GM12892 (cell line): ENCODE results near the gene PRKN.

ENCODE experiments used
- DNase-seq: peaks from one replicate; pipeline ENCODE4 v3.0.0; 2011; ENCODE audit not compliant: insufficient read length
- FAIRE-seq: peaks from 2 replicates; lab custom pipeline; 2011; peaks lifted over from hg19 to GRCh38; lab: Jason Lieb, UNC
- POLR2A ChIP-seq: IDR thresholded peaks from 2 replicates; pipeline ENCODE4 v1.6.1; 2011; ENCODE audit warnings: low read depth, low read length, control low read depth
- POLR2AphosphoS5 ChIP-seq: IDR thresholded peaks from 2 replicates; pipeline ENCODE4 v1.6.1; 2011; ENCODE audit warnings: low read depth, low read length, control low read depth
- TAF1 ChIP-seq: IDR thresholded peaks from 2 replicates; pipeline ENCODE4 v1.6.1; 2011; ENCODE audit warnings: low read depth, mild to moderate bottlenecking, control low read depth, low read length, borderline replicate concordance

PRKN gene

DNA sequence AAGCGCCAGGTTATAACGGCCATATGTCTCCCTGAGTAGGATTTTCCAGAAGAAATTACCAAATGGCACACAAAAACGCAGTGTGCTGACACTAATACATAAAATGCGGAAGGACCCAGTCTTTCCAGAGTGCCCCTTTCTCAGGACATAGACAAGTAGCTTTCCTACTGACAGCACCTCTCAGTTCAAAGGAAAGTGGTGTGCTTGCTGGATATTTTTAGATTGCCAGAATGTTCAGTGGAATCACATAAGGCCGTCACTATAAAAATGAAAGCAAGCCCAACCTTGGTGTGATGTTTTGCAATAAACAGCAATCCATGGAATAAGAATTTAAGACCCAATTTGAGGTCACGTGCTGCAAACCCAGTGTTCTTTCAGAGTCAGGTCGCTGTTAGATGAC, 1318.2 kb downstream of the PRKN start:
- TF ChIP-seq POLR2AphosphoS5 = no peak
- TF ChIP-seq TAF1 = no peak
- TF ChIP-seq POLR2A = no peak
- FAIRE-seq = no peak
- no peak for DNase-seq

DNA sequence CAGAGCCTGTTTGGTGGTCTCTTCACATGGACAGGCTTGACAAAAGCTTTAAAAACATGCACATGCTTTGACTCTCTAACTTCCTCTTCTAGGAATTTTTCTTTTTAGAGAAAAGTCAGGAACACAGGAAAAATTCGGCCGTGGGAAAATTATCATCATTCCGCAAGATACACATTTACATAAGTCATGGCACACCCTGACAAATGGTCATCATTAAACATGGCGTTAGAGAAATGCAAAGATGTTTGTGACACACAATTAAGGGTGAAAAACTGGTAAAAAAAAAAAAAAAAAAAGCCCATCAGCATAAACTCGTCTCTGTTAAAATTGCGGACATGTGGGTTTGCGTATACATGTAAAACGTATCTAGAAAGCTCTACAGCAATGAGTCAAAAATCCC, 1319.5 kb downstream of the PRKN start:
- TF ChIP-seq TAF1 (no peak), POLR2A (no peak), POLR2AphosphoS5 (no peak)
- FAIRE-seq (no peak), DNase-seq (no peak)

DNA sequence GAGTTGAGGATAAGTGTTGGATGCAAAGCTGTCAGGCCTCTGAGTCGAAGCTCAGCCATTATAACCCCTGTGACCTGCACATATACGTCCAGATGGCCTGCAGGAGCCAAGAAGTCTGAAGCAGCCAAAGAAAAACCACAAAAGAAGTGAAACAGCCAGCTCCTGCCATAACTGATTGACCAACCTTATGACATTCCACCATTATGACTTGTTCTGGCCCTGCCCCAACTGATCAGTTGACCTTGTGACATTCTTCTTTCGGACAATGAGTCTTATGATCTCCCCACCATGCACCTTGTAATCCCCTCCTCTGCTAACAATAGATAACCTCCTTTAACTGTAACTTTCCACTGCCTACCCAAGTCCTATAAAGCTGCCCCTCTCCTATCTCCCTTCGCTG, 1320.0 kb downstream of the PRKN start:
- FAIRE-seq = no peak
- TF ChIP-seq TAF1 = no peak
- no peak for TF ChIP-seq POLR2AphosphoS5
- no peak for TF ChIP-seq POLR2A
- DNase-seq = no peak

GRCh38 chr6:161407115-161407514, 1320.5 kb downstream of the PRKN start:
- TF ChIP-seq TAF1 = no peak
- no peak for FAIRE-seq
- DNase-seq = no peak

DNA sequence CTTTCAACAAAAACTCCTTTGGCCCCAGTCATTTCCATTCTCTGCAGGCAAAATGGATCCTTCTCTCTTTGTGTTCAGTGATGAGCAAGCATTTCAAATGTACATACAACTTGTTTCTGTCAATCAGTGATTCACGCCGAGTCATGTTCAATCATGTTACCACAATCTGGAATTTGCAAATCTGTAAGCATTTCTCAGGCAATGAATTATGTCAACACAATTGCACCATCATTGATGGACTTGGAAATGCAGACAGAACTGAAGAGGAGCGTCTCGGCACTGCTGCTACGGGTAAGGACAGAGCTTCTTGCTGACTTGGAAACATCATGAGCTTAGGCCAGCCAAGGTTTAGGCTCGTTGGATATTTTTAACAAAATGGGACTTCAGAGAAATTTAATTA, 1320.9 kb downstream of the PRKN start:
- DNase-seq = no peak
- peak; percentile 73 for FAIRE-seq
- no peak for TF ChIP-seq TAF1
- TF ChIP-seq POLR2A = no peak
- TF ChIP-seq POLR2AphosphoS5 = no peak

DNA sequence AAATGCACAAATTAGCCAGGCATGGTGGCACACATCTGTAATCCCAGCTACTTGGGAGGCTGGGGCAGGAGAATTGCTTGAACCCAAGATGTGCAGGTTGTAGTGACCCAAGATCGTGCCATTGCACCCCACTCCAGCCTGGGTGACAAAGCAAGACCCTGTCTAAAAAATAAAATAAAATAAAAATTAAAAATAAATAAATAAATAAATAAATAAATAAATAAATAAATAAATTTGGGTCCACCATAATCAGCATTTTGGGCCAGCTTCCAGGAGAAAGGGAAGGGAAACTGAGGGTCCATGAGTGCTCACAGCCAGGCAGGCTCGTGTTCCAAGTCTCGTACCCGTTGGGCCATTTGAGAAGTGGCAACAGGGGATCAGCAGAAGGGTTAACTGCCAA, 1322.1 kb downstream of the PRKN start:
- FAIRE-seq (no peak), DNase-seq (no peak)
- TF ChIP-seq POLR2AphosphoS5 (no peak), TAF1 (no peak), POLR2A (no peak)

- no peak for FAIRE-seq
These were observed 1323.8 kb downstream of the PRKN start for GRCh38 chr6:161403717-161404116.

DNA sequence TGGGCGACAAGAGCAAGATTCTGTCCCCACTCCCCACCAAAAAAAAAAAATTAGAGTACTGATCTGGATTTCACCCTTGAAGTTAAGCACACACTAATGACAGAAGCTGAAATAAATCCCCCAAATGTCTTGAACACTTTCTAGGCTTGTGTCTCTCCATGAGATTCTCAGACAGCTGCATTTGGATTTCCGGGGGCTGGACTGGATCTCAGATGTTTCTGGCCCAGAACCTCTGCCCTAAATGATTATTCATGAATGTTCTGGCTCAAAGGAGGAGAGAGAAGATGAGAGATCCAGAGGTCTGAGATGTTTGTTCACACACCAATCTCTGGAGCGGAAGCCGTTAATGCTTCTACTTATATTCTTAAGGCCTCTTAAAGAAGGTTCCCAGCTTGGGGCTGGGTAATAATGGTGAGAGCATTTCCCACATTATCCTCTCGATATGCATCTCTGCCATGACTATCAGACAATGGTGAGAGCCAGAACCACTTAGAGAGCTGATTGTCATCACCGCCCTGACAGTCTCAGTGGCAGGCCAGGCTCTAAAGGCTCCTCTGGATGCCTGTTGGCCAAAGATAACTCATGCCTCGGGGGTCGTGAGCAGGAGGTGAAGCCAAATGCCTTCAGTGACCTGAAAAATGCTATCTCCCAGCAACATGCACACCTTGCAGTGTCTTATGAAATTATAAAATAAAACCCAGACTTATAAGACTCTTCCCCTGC, 1325.8 kb downstream of the PRKN start:
- FAIRE-seq = no peak
- TF ChIP-seq TAF1 = no peak
- no peak for TF ChIP-seq POLR2AphosphoS5
- TF ChIP-seq POLR2A = no peak
- no peak for DNase-seq

More at GRCh38 chr6:161403717-161404116, 1323.8 kb downstream of the PRKN start:
- TF ChIP-seq POLR2A (no peak), TAF1 (no peak), POLR2AphosphoS5 (no peak)
- DNase-seq = no peak

DNA sequence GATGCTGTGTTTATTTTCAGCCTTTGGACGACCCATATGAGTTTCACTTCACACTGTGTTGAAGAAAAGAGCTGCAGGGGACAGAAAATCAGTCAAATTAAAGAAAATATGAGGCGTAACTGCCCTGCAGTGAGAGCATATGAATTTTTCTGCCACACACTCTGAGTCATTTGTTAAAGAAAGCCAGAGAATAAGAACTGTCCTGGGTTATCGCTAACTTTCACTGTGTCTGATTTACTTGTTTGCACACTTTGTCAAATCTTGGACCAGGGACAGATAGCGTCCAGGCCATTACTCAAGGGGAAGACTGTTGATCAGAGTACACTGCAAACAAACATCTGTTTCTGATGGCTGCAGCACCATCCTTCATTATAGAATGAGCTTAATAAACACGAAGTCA, 1326.9 kb downstream of the PRKN start:
- no peak for TF ChIP-seq POLR2A
- TF ChIP-seq POLR2AphosphoS5 = no peak
- TF ChIP-seq TAF1 = no peak
- FAIRE-seq (no peak), DNase-seq (no peak)

- DNase-seq = no peak
- no peak for FAIRE-seq
- TF ChIP-seq POLR2A = no peak
- TF ChIP-seq POLR2AphosphoS5 = no peak
- no peak for TF ChIP-seq TAF1
These were observed 1331.0 kb downstream of the PRKN start for GRCh38 chr6:161396539-161396938.

GRCh38 chr6:161395716-161396231, 1331.8 kb downstream of the PRKN start:
- FAIRE-seq (no peak), DNase-seq (no peak)
- TF ChIP-seq TAF1 (no peak), POLR2A (no peak), POLR2AphosphoS5 (no peak)

DNA sequence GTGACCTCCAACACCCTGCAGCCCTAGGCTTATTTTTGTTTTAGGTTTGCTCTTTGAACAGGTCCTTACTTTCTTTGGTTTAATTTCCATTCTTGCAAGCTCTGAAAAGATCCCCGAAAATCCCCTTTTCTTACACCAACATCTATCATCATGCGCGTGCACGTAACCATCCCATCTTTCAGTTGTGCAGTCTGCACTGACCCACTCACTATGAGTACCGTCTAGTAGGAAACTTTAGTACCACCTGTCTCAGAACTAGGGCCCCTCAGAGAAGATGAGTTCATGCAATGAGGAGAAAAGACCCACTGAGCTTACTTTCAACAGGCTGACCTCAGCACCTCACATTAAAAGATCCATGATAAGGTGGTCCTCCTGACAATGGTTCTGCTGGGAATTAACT, 1333.1 kb downstream of the PRKN start:
- TF ChIP-seq TAF1 (no peak), POLR2AphosphoS5 (no peak)
- no peak for FAIRE-seq
- DNase-seq = no peak

DNA sequence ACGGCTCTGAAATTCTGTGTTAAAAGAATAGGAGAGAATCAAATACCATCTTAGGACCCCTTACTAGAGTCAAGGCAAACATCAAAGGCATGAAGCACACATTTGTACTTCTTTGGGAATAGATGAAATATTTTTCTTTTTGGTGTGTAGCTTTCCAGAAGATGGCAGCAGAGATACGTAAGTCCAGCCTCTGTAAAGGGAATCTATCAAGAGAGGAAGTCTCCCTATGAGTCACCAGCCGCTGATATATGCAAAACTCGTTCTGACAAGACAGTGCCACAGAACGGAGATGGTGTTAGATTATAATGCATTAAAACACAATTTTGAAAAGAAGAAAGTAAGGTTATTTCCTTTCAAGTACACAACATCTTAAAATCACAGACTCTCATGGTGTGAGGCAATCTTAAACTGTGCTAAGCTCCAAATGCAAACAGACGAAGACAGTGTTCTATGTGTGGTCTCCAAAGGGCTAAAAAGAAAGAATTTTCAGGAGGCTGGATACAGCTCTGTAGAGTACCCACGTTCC, 1333.7 kb downstream of the PRKN start:
- no peak for TF ChIP-seq POLR2A
- no peak for TF ChIP-seq TAF1
- no peak for TF ChIP-seq POLR2AphosphoS5
- DNase-seq (no peak), FAIRE-seq (peak; percentile 93)
